Upper lobe of right lung (tissue), 1 donor: Measurements from ENCODE around the gene PPARD. TPM values are rescaled to one million over a fixed set of nuclear protein-coding genes. Genes with fewer than 3 reads are reported as not detected.

Experiments used
- ATAC-seq: fragments of 200-7000 bp; cut with Tn5 transposase; one replicate; pipeline ENCODE4 v1.9.1; 2020; ENCODE audit warnings: mild to moderate bottlenecking, moderate library complexity
- DNase-seq: peaks from one replicate; pipeline ENCODE4 v3.0.0-alpha.2; 2020
- H3K27ac ChIP-seq: fragments of 200-600 bp; one replicate; pipeline ENCODE4 v1.8.0; 2022
- H3K27me3 ChIP-seq: fragments of 200-600 bp; one replicate; pipeline ENCODE4 v1.8.0; 2022; ENCODE audit warnings: mild to moderate bottlenecking
- H3K36me3 ChIP-seq: fragments of 200-600 bp; one replicate; pipeline ENCODE4 v1.8.0; 2022
- H3K4me1 ChIP-seq: fragments of 200-600 bp; one replicate; pipeline ENCODE4 v1.8.0; 2022
- H3K4me3 ChIP-seq: fragments of 200-600 bp; one replicate; pipeline ENCODE4 v1.8.0; 2022; ENCODE audit warnings: mild to moderate bottlenecking
- H3K9me3 ChIP-seq: fragments of 200-600 bp; one replicate; pipeline ENCODE4 v1.8.0; 2022
- intact Hi-C: fragments of 100-400 bp; cut with DNase I; formaldehyde crosslinking; loops from one replicate; pipeline ENCODE4 v1.11.0; 2022
- total RNA-seq: library from RNA; stranded (reverse); fragmentation: NEBNext Ultra II Directional; extraction: Animal tissue kit (Norgen Biotek cat#: 25700); gene quantifications from one replicate; pipeline ENCODE4 v1.2.1, GENCODE V29; 2021
- TF ChIP-seq, protein P1 (sequence below): fragments of 200-600 bp; IDR thresholded peaks from one replicate; pipeline ENCODE4 v1.8.0; 2022; ENCODE audit warnings: antibody characterized with exemption
- donor health status: DM: no; HTN: yes; CAD: no; lungs with severe emphysema.

The PPARD gene
- total RNA-seq, 1 donor from 2014 or later, result 31.6 TPM

DNA sequence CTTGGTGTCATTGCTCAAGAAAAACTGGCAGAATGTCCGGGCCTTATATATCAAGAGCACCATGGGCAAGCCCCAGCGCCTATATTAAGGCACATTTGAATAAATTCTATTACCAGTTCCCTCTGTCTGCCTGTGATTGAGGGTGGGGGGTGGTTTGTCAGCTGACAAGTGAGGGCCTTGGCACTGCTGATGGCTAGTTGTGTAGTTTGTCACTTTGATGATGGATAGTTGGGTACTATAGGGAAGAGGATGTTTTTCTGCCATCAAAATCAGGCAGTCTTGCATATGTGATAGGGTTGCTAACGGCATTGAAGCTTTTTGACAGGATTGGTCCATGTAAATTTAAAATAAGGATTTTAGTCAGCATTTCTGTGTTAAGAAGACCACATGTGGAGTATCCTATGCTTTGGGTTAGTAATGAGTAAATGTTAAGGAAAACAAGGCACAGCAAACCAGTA, 128.3 kb downstream of the PPARD start:
- Histone ChIP-seq H3K27me3 (no peaks in the 10 kb centered on the region), H3K4me3 (no peak overlapping the region), H3K36me3 (peaks cover 54% of the 10 kb centered on the region), H3K9me3 (no peaks in the 10 kb centered on the region), H3K27ac (no peak overlapping the region), H3K4me1 (peaks cover 16% of the 10 kb centered on the region)
- TF ChIP-seq, protein P1, sequence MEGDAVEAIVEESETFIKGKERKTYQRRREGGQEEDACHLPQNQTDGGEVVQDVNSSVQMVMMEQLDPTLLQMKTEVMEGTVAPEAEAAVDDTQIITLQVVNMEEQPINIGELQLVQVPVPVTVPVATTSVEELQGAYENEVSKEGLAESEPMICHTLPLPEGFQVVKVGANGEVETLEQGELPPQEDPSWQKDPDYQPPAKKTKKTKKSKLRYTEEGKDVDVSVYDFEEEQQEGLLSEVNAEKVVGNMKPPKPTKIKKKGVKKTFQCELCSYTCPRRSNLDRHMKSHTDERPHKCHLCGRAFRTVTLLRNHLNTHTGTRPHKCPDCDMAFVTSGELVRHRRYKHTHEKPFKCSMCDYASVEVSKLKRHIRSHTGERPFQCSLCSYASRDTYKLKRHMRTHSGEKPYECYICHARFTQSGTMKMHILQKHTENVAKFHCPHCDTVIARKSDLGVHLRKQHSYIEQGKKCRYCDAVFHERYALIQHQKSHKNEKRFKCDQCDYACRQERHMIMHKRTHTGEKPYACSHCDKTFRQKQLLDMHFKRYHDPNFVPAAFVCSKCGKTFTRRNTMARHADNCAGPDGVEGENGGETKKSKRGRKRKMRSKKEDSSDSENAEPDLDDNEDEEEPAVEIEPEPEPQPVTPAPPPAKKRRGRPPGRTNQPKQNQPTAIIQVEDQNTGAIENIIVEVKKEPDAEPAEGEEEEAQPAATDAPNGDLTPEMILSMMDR, result no peak
- no peak for ATAC-seq
- intact Hi-C loops, result no loop called here
- no peak for DNase-seq

DNA sequence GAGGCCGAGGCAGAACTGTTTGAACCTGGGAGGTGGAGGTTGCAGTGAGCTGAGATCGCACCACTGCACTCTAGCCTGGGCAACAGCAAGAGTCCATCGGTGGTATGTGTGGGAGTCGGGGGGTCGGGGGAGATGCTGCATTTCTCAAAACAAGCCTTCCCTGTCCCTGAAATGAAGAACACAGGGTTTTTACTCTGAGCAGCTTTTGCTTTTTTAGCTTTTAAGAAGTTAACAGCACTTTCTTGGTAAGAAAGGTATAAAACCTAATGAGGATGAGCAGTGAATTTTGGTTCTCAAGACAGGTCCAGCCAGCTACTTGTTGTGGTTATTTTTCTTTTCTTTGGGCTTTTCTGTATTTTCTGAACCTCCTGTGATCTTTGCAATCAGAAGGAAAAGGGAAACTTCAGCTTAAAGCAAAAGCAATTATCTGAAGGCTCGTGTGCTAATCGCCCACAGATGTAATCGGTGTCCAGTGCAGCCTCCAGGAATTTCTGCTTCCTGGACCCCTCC, 129.5 kb downstream of the PPARD start:
- DNase-seq (no peak), ATAC-seq (no peak)
- Histone ChIP-seq H3K4me3 (no peak overlapping the region), H3K36me3 (peaks cover 49% of the 10 kb centered on the region), H3K9me3 (no peaks in the 10 kb centered on the region), H3K27ac (no peak overlapping the region), H3K27me3 (no peaks in the 10 kb centered on the region), H3K4me1 (peaks cover 16% of the 10 kb centered on the region)
- TF ChIP-seq, protein P1, result no peak
- intact Hi-C loops, result no loop called here

DNA sequence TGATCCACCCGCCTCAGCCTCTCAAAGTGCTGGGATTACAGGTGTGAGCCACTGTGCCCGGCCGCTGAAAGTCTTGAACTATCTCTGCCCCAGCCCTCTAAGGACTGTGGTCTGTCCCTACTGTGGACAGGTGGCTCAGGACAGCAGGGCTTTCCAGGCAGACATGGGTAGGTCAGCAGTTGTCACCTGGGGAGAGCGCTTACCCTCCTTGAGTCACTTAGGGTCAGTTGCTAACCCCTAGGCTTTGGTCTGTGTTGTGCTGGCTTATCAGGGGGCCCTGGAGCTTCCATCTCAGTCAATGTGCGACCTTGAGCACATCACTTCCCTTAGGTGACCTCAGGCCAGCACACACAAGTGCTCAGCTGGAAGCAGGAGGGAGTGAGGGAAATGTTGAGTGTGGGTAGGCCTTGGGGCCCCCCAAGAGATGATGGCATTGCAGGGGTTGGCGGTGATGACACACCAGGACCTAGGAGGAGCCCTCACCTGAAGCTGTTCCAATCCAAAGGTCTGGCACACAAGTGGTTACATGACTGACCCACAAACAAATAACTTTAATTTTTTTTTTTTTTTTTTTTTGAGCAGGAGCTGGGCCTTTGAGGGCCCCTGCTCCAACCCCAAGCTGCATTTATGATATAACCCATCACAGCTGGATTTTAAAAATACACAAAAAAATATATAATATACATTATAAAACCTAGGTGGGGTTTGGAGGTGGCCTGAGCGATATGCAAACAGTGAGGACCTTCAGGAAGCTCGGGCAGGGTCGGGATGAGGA, 130.9 kb downstream of the PPARD start:
- peaks cover 49% of the 10 kb centered on the region for H3K36me3 ChIP-seq
- peaks cover 16% of the 10 kb centered on the region for H3K4me1 ChIP-seq
- H3K27me3 ChIP-seq, result no peaks in the 10 kb centered on the region
- H3K9me3 ChIP-seq, result no peaks in the 10 kb centered on the region
- ATAC-seq, result no peak
- no peak for DNase-seq
- no peak overlapping the region for H3K27ac ChIP-seq
- H3K4me3 ChIP-seq, result no peak overlapping the region
- TF ChIP-seq, protein P1, result no peak
- intact Hi-C loops, result no loop called here

DNA sequence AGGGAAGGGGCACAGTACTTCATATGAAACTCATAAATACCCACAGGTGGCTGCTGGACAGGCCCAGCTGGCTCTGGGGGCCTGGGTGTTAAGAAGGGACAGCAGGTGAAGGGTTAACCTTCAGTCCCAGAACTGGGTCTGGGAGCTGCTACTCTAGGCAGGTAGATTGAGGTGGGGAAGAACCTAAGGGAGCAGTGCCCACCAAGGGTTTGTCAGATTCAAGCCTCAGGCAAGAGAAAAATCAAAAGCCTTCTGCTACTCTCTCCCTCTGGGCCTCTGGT, 131.4 kb downstream of the PPARD start:
- peaks cover 49% of the 10 kb centered on the region for H3K36me3 ChIP-seq
- TF ChIP-seq, protein P1, result no peak
- no peaks in the 10 kb centered on the region for H3K27me3 ChIP-seq
- intact Hi-C loops, result no loop called here
- ATAC-seq (no peak), DNase-seq (no peak)
- H3K4me1 ChIP-seq, result peaks cover 16% of the 10 kb centered on the region
- H3K4me3 ChIP-seq, result no peak overlapping the region
- H3K9me3 ChIP-seq, result no peaks in the 10 kb centered on the region
- H3K27ac ChIP-seq, result no peak overlapping the region

DNA sequence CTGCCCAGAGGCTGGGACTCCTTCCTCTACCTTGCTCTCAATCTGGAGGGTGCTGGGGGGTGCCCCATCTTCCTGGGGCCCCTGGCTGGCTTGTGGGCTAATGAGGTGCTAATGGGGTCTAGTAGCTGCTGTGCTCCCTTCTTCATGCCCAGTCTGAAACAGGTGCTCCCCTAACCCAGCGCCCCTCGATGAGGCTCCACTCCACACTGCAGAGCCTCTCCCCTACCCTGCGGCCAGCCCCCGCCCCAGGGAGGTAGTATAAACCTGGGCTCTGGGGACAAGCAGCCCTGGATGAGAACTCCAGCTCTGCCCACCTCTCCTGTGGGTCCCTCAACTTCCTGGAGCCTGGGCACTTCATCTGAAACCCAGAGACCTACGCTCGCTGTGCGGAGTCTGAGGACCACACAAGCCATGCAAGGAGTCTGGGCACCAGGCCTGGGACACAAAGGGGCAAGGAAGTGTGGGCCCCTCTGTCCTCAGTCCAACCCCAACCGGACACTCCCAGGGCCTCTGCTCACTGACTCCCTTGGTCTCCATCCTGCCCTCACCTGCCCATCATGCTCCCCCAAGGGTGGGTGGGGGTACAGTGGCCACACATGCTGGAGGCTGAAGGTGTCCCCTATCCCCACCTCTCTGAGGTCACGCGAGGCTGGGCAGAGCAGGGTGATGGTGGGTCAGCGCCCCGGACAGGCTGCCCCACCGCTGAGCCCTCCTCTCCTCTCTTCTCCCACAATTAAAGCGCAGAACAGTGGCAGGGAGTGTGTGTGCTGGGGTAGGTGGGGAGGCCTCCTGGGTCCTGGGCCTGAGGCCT, 132.0 kb downstream of the PPARD start:
- DNase-seq (no peak), ATAC-seq (peak; percentile 3)
- TF ChIP-seq, protein P1, result no peak
- Histone ChIP-seq H3K27ac (no peak overlapping the region), H3K9me3 (no peaks in the 10 kb centered on the region), H3K27me3 (no peaks in the 10 kb centered on the region), H3K4me1 (peaks cover 16% of the 10 kb centered on the region), H3K36me3 (peaks cover 49% of the 10 kb centered on the region), H3K4me3 (no peak overlapping the region)
- intact Hi-C loops, result no loop called here
